Lower leg skin (tissue), 3 donors: Measurements from ENCODE around the gene NEDD4L.
"Not testable (repeated sequence)": the region's sequence is repeated elsewhere in the genome, so short reads cannot be mapped to it uniquely, and the experiment has no call there.

Source experiments
- CTCF ChIP-seq, 3 donors: fragments of 450-650 bp; IDR thresholded peaks; one replicate each; pipeline ENCODE4 v1.5.1; 2016; ENCODE audit warnings: antibody characterized with exemption in 3 of 3, mild to moderate bottlenecking in 3 of 3, moderate library complexity in 2 of 3
- POLR2A ChIP-seq, 2 donors: fragments of 450-650 bp; IDR thresholded peaks; one replicate each; pipeline ENCODE4 v1.6.1; 2016 to 2017; ENCODE audit warnings: antibody characterized with exemption in 2 of 2, mild to moderate bottlenecking in 1 of 2, moderate library complexity in 1 of 2

- TF ChIP-seq POLR2A, CTCF (IDR thresholded peaks at IDR 0.05): not testable (repeated sequence)
These were observed 238.8 kb downstream of the NEDD4L start for GRCh38 chr18:58282872-58283271.
